ENCODE results near the gene TCEANC.

GRCh38 chrX:13689741-13690211, 36.8 kb downstream of the TCEANC start:
- TF ChIP-seq, protein P1, sequence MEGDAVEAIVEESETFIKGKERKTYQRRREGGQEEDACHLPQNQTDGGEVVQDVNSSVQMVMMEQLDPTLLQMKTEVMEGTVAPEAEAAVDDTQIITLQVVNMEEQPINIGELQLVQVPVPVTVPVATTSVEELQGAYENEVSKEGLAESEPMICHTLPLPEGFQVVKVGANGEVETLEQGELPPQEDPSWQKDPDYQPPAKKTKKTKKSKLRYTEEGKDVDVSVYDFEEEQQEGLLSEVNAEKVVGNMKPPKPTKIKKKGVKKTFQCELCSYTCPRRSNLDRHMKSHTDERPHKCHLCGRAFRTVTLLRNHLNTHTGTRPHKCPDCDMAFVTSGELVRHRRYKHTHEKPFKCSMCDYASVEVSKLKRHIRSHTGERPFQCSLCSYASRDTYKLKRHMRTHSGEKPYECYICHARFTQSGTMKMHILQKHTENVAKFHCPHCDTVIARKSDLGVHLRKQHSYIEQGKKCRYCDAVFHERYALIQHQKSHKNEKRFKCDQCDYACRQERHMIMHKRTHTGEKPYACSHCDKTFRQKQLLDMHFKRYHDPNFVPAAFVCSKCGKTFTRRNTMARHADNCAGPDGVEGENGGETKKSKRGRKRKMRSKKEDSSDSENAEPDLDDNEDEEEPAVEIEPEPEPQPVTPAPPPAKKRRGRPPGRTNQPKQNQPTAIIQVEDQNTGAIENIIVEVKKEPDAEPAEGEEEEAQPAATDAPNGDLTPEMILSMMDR (IDR thresholded peaks at IDR 0.05): no peak
- TF ChIP-seq POLR2AphosphoS5 (IDR thresholded peaks at IDR 0.05) (no peak), POLR2A (IDR thresholded peaks at IDR 0.05) (no peak)

Measured in suprapubic skin (tissue), 4 donors.